ENCODE data around the gene FBLN2. TPM values are rescaled to one million over a fixed set of nuclear protein-coding genes. Genes with fewer than 3 reads are reported as not detected.

The FBLN2 gene
- total RNA-seq, 3 donors from 2014 or later (not counting 1 experiment from before 2014, with no cell fraction given): 0.61 to 2.7 (median 1.6) TPM

DNA sequence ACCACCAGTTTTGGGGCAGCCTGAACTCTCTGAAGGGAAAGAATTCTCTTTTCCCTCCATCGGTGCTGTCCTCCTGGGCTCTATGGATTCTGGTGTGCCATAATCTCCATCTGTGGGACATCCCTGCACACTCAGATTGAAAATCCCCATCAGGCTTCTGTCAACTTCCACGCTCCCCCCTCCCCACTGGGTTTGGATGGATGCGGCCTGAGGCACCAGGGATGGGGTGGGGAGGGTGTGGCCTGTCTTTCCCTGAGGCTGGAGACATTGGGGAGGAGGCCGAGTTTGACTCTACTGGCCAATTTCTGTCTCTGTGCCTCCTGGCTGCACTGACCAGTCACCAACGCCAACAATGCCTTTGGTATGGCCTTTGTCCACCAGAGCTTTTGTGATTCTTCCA, 16.3 kb upstream of the FBLN2 start:
- no peaks in the 10 kb centered on the region for H3K36me3 ChIP-seq (ENCODE audit: control insufficient read depth, insufficient read depth, low read length)
- Mint-ChIP-seq H3K9me3 (no peaks in the 10 kb centered on the region), H3K27ac (no peak overlapping the region), H3K4me3 (no peak overlapping the region), H3K27me3 (ENCODE audit: low read depth in 2 of 2) (peaks cover 13 to 17% of the 10 kb centered on the region in 2 donors), H3K36me3 (no peaks in the 10 kb centered on the region), H3K4me1 (peaks cover 5 to 7% of the 10 kb centered on the region in 2 donors)
- intact Hi-C loops (cut with micrococcal nuclease): no loop called here
- DNase-seq: no peak
- H3K9me3 ChIP-seq (ENCODE audit: control insufficient read depth, insufficient read depth, low read length): no peaks in the 10 kb centered on the region
- H3K4me3 ChIP-seq (ENCODE audit: low read length): no peak overlapping the region
- 89% methylated on average over 4 of the region's 5 CpGs for WGBS (ENCODE audit: insufficient coverage)
- no peaks in the 10 kb centered on the region for H3K4me1 ChIP-seq (ENCODE audit: control insufficient read depth, insufficient read depth, low read length)
- TF ChIP-seq, protein P1, sequence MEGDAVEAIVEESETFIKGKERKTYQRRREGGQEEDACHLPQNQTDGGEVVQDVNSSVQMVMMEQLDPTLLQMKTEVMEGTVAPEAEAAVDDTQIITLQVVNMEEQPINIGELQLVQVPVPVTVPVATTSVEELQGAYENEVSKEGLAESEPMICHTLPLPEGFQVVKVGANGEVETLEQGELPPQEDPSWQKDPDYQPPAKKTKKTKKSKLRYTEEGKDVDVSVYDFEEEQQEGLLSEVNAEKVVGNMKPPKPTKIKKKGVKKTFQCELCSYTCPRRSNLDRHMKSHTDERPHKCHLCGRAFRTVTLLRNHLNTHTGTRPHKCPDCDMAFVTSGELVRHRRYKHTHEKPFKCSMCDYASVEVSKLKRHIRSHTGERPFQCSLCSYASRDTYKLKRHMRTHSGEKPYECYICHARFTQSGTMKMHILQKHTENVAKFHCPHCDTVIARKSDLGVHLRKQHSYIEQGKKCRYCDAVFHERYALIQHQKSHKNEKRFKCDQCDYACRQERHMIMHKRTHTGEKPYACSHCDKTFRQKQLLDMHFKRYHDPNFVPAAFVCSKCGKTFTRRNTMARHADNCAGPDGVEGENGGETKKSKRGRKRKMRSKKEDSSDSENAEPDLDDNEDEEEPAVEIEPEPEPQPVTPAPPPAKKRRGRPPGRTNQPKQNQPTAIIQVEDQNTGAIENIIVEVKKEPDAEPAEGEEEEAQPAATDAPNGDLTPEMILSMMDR (IDR thresholded peaks at IDR 0.05): no peak
- H3K27ac ChIP-seq (ENCODE audit: low read length): no peak overlapping the region
- ATAC-seq: no peak
- H3K27me3 ChIP-seq (ENCODE audit: control insufficient read depth, insufficient read depth, low read length): peaks cover 5% of the 10 kb centered on the region

- DNase-seq (no peak), ATAC-seq (no peak)
- no peaks in the 10 kb centered on the region for H3K9me3 Mint-ChIP-seq
- Histone ChIP-seq H3K27me3 (ENCODE audit: control insufficient read depth, insufficient read depth, low read length) (peaks cover 5% of the 10 kb centered on the region), H3K36me3 (ENCODE audit: control insufficient read depth, insufficient read depth, low read length) (no peaks in the 10 kb centered on the region), H3K4me1 (ENCODE audit: control insufficient read depth, insufficient read depth, low read length) (no peaks in the 10 kb centered on the region), H3K4me3 (ENCODE audit: low read length) (no peak overlapping the region), H3K27ac (ENCODE audit: low read length) (no peak overlapping the region), H3K9me3 (ENCODE audit: control insufficient read depth, insufficient read depth, low read length) (no peaks in the 10 kb centered on the region)
- TF ChIP-seq, protein P1 (IDR thresholded peaks at IDR 0.05): no peak
- H3K36me3 Mint-ChIP-seq: no peaks in the 10 kb centered on the region
- peaks cover 5 to 7% of the 10 kb centered on the region in 2 donors for H3K4me1 Mint-ChIP-seq
- intact Hi-C loops (cut with micrococcal nuclease): no loop called here
- H3K27ac Mint-ChIP-seq: no peak overlapping the region
- H3K4me3 Mint-ChIP-seq: no peak overlapping the region
- peaks cover 12 to 15% of the 10 kb centered on the region in 2 donors for H3K27me3 Mint-ChIP-seq (ENCODE audit: low read depth in 2 of 2)
- WGBS (ENCODE audit: insufficient coverage): 88% methylated on average over 8 of the region's 8 CpGs
Observed at GRCh38 chr3:13533885-13534301, 15.0 kb upstream of the FBLN2 start.

DNA sequence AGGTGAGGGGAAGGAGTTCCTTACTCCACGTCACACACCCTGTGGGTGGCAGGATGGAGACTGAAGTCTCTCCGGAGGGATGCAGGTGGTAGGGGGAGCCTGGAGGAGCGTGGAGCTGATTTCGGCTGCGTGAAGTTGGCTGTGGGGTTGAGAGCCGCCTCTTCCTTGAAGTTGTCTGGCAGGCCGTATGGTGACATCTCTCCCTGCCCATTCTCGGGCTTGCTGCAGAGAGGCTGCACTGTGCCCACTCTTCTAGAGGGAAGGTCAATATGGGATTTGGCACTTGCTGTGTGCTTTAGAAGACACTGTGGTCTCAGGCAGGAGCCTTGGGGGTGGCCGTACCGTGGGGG, 13.4 kb upstream of the FBLN2 start:
- peaks cover 6 to 12% of the 10 kb centered on the region in 2 donors for H3K27me3 Mint-ChIP-seq (ENCODE audit: low read depth in 2 of 2)
- Histone ChIP-seq H3K27ac (ENCODE audit: low read length) (no peak overlapping the region), H3K9me3 (ENCODE audit: control insufficient read depth, insufficient read depth, low read length) (no peaks in the 10 kb centered on the region), H3K4me1 (ENCODE audit: control insufficient read depth, insufficient read depth, low read length) (no peaks in the 10 kb centered on the region), H3K27me3 (ENCODE audit: control insufficient read depth, insufficient read depth, low read length) (peaks cover 5% of the 10 kb centered on the region), H3K4me3 (ENCODE audit: low read length) (no peak overlapping the region), H3K36me3 (ENCODE audit: control insufficient read depth, insufficient read depth, low read length) (no peaks in the 10 kb centered on the region)
- peaks cover 5 to 7% of the 10 kb centered on the region in 2 donors for H3K4me1 Mint-ChIP-seq
- H3K27ac Mint-ChIP-seq: no peak overlapping the region
- 92% methylated on average over 10 of the region's 10 CpGs for WGBS (ENCODE audit: insufficient coverage)
- no peaks in the 10 kb centered on the region for H3K9me3 Mint-ChIP-seq
- TF ChIP-seq, protein P1 (IDR thresholded peaks at IDR 0.05): no peak
- H3K36me3 Mint-ChIP-seq: no peaks in the 10 kb centered on the region
- DNase-seq (no peak), ATAC-seq (no peak)
- intact Hi-C loops (cut with micrococcal nuclease): no loop called here
- no peak overlapping the region for H3K4me3 Mint-ChIP-seq

- Mint-ChIP-seq H3K27ac (no peak overlapping the region), H3K4me1 (peaks cover 5 to 7% of the 10 kb centered on the region in 2 donors), H3K4me3 (no peak overlapping the region), H3K36me3 (no peaks in the 10 kb centered on the region), H3K27me3 (ENCODE audit: low read depth in 2 of 2) (peaks cover 6 to 14% of the 10 kb centered on the region in 2 donors), H3K9me3 (no peaks in the 10 kb centered on the region)
- H3K27me3 ChIP-seq (ENCODE audit: control insufficient read depth, insufficient read depth, low read length): peaks cover 5% of the 10 kb centered on the region
- no peaks in the 10 kb centered on the region for H3K4me1 ChIP-seq (ENCODE audit: control insufficient read depth, insufficient read depth, low read length)
- ATAC-seq (no peak), DNase-seq (no peak)
- H3K27ac ChIP-seq (ENCODE audit: low read length): no peak overlapping the region
- TF ChIP-seq, protein P1 (IDR thresholded peaks at IDR 0.05): no peak
- whole genome bisulfite sequencing (ENCODE audit: insufficient coverage): 92% methylated on average over 8 of the region's 9 CpGs
- H3K36me3 ChIP-seq (ENCODE audit: control insufficient read depth, insufficient read depth, low read length): no peaks in the 10 kb centered on the region
- intact Hi-C loops (cut with micrococcal nuclease): no loop called here
- no peaks in the 10 kb centered on the region for H3K9me3 ChIP-seq (ENCODE audit: control insufficient read depth, insufficient read depth, low read length)
- no peak overlapping the region for H3K4me3 ChIP-seq (ENCODE audit: low read length)
Observed at GRCh38 chr3:13535905-13536304, 13.0 kb upstream of the FBLN2 start.
